ENCODE measurements around the gene GPATCH8. TPM values are rescaled to one million over a fixed set of nuclear protein-coding genes. Genes with fewer than 3 reads are reported as not detected.

GPATCH8 gene
- polyA plus RNA-seq, 1 donor from 2014 or later = 24.5 TPM

GRCh38 chr17:44547625-44548267, 44.5 kb upstream of the GPATCH8 start:
- no peak overlapping the region for H3K4me2 ChIP-seq (ENCODE audit: low read length)
- TF ChIP-seq, protein P1, sequence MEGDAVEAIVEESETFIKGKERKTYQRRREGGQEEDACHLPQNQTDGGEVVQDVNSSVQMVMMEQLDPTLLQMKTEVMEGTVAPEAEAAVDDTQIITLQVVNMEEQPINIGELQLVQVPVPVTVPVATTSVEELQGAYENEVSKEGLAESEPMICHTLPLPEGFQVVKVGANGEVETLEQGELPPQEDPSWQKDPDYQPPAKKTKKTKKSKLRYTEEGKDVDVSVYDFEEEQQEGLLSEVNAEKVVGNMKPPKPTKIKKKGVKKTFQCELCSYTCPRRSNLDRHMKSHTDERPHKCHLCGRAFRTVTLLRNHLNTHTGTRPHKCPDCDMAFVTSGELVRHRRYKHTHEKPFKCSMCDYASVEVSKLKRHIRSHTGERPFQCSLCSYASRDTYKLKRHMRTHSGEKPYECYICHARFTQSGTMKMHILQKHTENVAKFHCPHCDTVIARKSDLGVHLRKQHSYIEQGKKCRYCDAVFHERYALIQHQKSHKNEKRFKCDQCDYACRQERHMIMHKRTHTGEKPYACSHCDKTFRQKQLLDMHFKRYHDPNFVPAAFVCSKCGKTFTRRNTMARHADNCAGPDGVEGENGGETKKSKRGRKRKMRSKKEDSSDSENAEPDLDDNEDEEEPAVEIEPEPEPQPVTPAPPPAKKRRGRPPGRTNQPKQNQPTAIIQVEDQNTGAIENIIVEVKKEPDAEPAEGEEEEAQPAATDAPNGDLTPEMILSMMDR (IDR thresholded peaks at IDR 0.05; ENCODE audit: poor library complexity, severe bottlenecking) = no peak
- TF ChIP-seq SMC3 (conservative IDR thresholded peaks at IDR 0.05; ENCODE audit: poor library complexity) (no peak), EP300 (conservative IDR thresholded peaks at IDR 0.05; ENCODE audit: poor library complexity, severe bottlenecking) (no peak), MXI1 (conservative IDR thresholded peaks at IDR 0.05; ENCODE audit: poor library complexity, severe bottlenecking) (no peak), RAD21 (conservative IDR thresholded peaks at IDR 0.05) (no peak), EZH2 (IDR thresholded peaks at IDR 0.05; ENCODE audit: borderline replicate concordance, insufficient read depth, low read length, poor library complexity, severe bottlenecking) (no peak), TAF1 (IDR thresholded peaks at IDR 0.05; ENCODE audit: low read depth) (no peak), POLR2AphosphoS5 (IDR thresholded peaks at IDR 0.05) (no peak), REST (IDR thresholded peaks at IDR 0.05; ENCODE audit: borderline replicate concordance) (no peak)
- H3K4me3 ChIP-seq (ENCODE audit: low read length) = no peak overlapping the region
- no peaks in the 10 kb centered on the region for H3K9me3 ChIP-seq (ENCODE audit: low read length)
- no peaks in the 10 kb centered on the region for H3K27me3 ChIP-seq (ENCODE audit: insufficient read depth, low read depth, low read length)
- no peak overlapping the region for H2AFZ ChIP-seq (ENCODE audit: low read depth, low read length)
- H3K27ac ChIP-seq (ENCODE audit: low read length) = no peak overlapping the region
- no peaks in the 10 kb centered on the region for H3K36me3 ChIP-seq (ENCODE audit: insufficient read depth, low read length)
- H3F3A ChIP-seq (ENCODE audit: insufficient read depth, low read length, poor library complexity, severe bottlenecking) = no peaks in the 10 kb centered on the region
- H3K79me2 ChIP-seq (replicated peaks; ENCODE audit: insufficient read depth, low read length) = no peaks in the 10 kb centered on the region
- H3K9ac ChIP-seq (ENCODE audit: low read length) = no peak overlapping the region
- no peaks in the 10 kb centered on the region for H3K9me2 ChIP-seq (ENCODE audit: insufficient read depth, low read length)
- no peaks in the 10 kb centered on the region for H4K20me1 ChIP-seq (ENCODE audit: insufficient read depth)

DNA sequence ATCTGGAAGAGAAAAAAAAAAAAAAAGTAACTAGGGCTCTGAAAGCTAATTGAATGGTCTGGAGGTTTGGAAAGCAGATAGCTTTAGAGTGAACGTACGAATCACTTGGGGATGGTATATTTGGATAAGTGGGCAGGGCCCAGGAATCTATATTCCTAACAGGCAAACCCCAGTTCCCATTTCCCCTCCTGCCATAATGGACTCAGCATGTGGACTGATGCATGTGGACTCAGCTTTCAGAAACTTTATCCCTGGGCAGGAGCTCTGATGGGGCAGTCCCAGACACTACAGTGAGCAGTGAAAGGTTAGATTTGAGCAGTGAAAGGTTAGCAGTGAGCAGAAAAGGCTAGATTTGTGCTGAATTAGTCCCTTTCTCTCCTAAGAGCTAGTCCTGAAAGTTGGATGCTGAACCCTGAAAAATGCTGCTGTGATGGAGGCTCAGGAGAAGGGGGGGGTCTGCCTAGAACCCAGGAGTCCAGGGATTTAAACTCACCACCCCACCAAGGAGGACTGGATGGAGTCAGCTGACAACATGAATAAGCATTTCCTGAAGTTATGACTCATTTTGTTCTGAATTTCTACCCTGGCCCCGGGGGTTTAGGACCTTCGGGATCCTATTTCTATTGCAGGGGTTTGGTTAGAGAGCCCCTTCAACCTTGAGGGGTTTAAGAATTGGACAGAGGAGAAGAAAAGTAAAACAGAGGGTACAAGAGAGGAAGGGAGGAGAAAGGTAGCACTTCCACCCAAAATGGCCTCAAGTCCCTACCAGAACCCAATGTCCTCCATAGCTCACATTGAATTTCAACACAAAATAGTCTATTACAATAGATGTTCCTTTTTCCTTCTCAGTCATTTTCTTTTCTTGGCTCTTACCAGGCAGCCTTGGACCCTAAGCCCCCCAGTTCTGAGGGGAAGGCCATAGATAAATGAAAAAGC, 43.7 kb upstream of the GPATCH8 start:
- no peaks in the 10 kb centered on the region for H3K36me3 ChIP-seq (ENCODE audit: insufficient read depth, low read length)
- TF ChIP-seq EZH2 (IDR thresholded peaks at IDR 0.05; ENCODE audit: borderline replicate concordance, insufficient read depth, low read length, poor library complexity, severe bottlenecking) (no peak), MXI1 (conservative IDR thresholded peaks at IDR 0.05; ENCODE audit: poor library complexity, severe bottlenecking) (no peak), POLR2AphosphoS5 (IDR thresholded peaks at IDR 0.05) (no peak), TAF1 (IDR thresholded peaks at IDR 0.05; ENCODE audit: low read depth) (no peak), EP300 (conservative IDR thresholded peaks at IDR 0.05; ENCODE audit: poor library complexity, severe bottlenecking) (no peak), REST (IDR thresholded peaks at IDR 0.05; ENCODE audit: borderline replicate concordance) (no peak), SMC3 (conservative IDR thresholded peaks at IDR 0.05; ENCODE audit: poor library complexity) (no peak), RAD21 (conservative IDR thresholded peaks at IDR 0.05) (no peak)
- TF ChIP-seq, protein P1 (IDR thresholded peaks at IDR 0.05; ENCODE audit: poor library complexity, severe bottlenecking) = no peak
- no peak overlapping the region for H3K4me2 ChIP-seq (ENCODE audit: low read length)
- no peaks in the 10 kb centered on the region for H3K79me2 ChIP-seq (replicated peaks; ENCODE audit: insufficient read depth, low read length)
- no peak overlapping the region for H3K27ac ChIP-seq (ENCODE audit: low read length)
- no peaks in the 10 kb centered on the region for H3K9me3 ChIP-seq (ENCODE audit: low read length)
- no peak overlapping the region for H3K9ac ChIP-seq (ENCODE audit: low read length)
- no peak overlapping the region for H3K4me3 ChIP-seq (ENCODE audit: low read length)
- no peak overlapping the region for H2AFZ ChIP-seq (ENCODE audit: low read depth, low read length)
- H3F3A ChIP-seq (ENCODE audit: insufficient read depth, low read length, poor library complexity, severe bottlenecking) = no peaks in the 10 kb centered on the region
- no peaks in the 10 kb centered on the region for H4K20me1 ChIP-seq (ENCODE audit: insufficient read depth)
- no peaks in the 10 kb centered on the region for H3K27me3 ChIP-seq (ENCODE audit: insufficient read depth, low read depth, low read length)
- H3K9me2 ChIP-seq (ENCODE audit: insufficient read depth, low read length) = no peaks in the 10 kb centered on the region

All from neural cell (in vitro differentiated cells).